ENCODE results near the gene TTC28.

Gene TTC28

GRCh38 chr22:27972732-27973698 is 706.6 kb downstream of the TTC28 start:
- Histone ChIP-seq H3K27ac (ENCODE audit: extremely low read depth, low read depth, low read length) (no peak overlapping the region), H3K9me3 (ENCODE audit: control insufficient read depth, insufficient read depth, low read depth, low read length) (no peaks in the 10 kb centered on the region), H3K36me3 (ENCODE audit: control insufficient read depth in 2 of 2, insufficient read depth in 1 of 2, low read length in 2 of 2) (no peaks in the 10 kb centered on the region), H3K4me1 (ENCODE audit: control insufficient read depth, insufficient read depth, low read length) (peaks cover 12% of the 10 kb centered on the region; the same call in 1 of the 2 replicates), H3K4me3 (ENCODE audit: low read depth, low read length) (no peak overlapping the region)
- POLR2A ChIA-PET = no interaction called here
- TF ChIP-seq ZNF18 (tag by site-specific recombination; IDR thresholded peaks at IDR 0.05) = peak; percentile 31; the same call in 1 of the 2 replicates
- TF ChIP-seq FEZF1 (tag by site-specific recombination; IDR thresholded peaks at IDR 0.05) = peak; percentile 28; the same call in 1 of the 2 replicates
- TF ChIP-seq ZSCAN18 (tag by site-specific recombination; IDR thresholded peaks at IDR 0.05) = no peak
- TF ChIP-seq PRDM6 (tag by site-specific recombination; IDR thresholded peaks at IDR 0.05) = peak; percentile 61
- no peak for TF ChIP-seq ZNF362 (tag by site-specific recombination; IDR thresholded peaks at IDR 0.05)
- TF ChIP-seq ZFP41 (tag by site-specific recombination; IDR thresholded peaks at IDR 0.05; ENCODE audit: borderline replicate concordance) = no peak
- no peak for TF ChIP-seq ZSCAN23 (tag by site-specific recombination; IDR thresholded peaks at IDR 0.05)
- peak; percentile 64 for TF ChIP-seq ZNF585B (tag by site-specific recombination; IDR thresholded peaks at IDR 0.05)
- TF ChIP-seq GLIS1 (tag by site-specific recombination; IDR thresholded peaks at IDR 0.05) = peak; percentile 27; the same call in 1 of the 2 replicates
- TF ChIP-seq OSR2 (tag by site-specific recombination; IDR thresholded peaks at IDR 0.05) = no peak
- TF ChIP-seq ZNF629 (tag by site-specific recombination; IDR thresholded peaks at IDR 0.05) = no peak
- TF ChIP-seq ZNF664 (tag by site-specific recombination; IDR thresholded peaks at IDR 0.05) = no peak
- CTCF ChIA-PET = interaction anchor here (0.6 to 1.6 kb wide), 3 partner anchors 54 to 114 kb away, joined by 3 to 5 read pairs (median 3); partner anchors contain the start of gene PITPNB

- Histone ChIP-seq H3K36me3 (ENCODE audit: control insufficient read depth in 2 of 2, insufficient read depth in 1 of 2, low read length in 2 of 2) (no peaks in the 10 kb centered on the region), H3K9me3 (ENCODE audit: control insufficient read depth, insufficient read depth, low read depth, low read length) (no peaks in the 10 kb centered on the region), H3K27ac (ENCODE audit: extremely low read depth, low read depth, low read length) (no peak overlapping the region), H3K4me3 (ENCODE audit: low read depth, low read length) (no peak overlapping the region), H3K4me1 (ENCODE audit: control insufficient read depth, insufficient read depth, low read length) (peaks cover 12% of the 10 kb centered on the region; the same call in 1 of the 2 replicates)
- TF ChIP-seq KLF17 (tag by site-specific recombination; IDR thresholded peaks at IDR 0.05) (no peak), ZFP3 (tag by site-specific recombination; IDR thresholded peaks at IDR 0.05; ENCODE audit: low read depth) (no peak), ZNF132 (tag by site-specific recombination; IDR thresholded peaks at IDR 0.05; ENCODE audit: borderline replicate concordance) (no peak), ZNF473 (tag by site-specific recombination; IDR thresholded peaks at IDR 0.05) (no peak), ZNF549 (tag by site-specific recombination; IDR thresholded peaks at IDR 0.05) (no peak), ZEB2 (tag by site-specific recombination; IDR thresholded peaks at IDR 0.05) (no peak), ZNF677 (tag by site-specific recombination; IDR thresholded peaks at IDR 0.05) (no peak), ZNF133 (tag by site-specific recombination; IDR thresholded peaks at IDR 0.05) (no peak)
- CTCF ChIA-PET = interaction anchor here (1.6 kb wide), 1 partner anchor 85 kb away, joined by 5 read pairs; no protein-coding TSS in a partner anchor
- POLR2A ChIA-PET = no interaction called here
These were observed 707.7 kb downstream of the TTC28 start for GRCh38 chr22:27971926-27972325.

All from HEK293 (cell line).